HG03457 (cell line): Measurements from ENCODE around the gene NDUFS1.
"Not testable (repeated sequence)": the region's sequence is repeated elsewhere in the genome, so short reads cannot be mapped to it uniquely, and the experiment has no call there.

Experiments
- ATAC-seq: cut with Tn5 transposase; IDR thresholded peaks from one replicate; pipeline ENCODE4 v1.9.1; 2021; ENCODE audit warnings: moderate number of reproducible peaks; ENCODE audit not compliant: unreplicated experiment

Gene NDUFS1

GRCh38 chr2:206163251-206163880 is 4.1 kb upstream of the NDUFS1 start:
- ATAC-seq: no peak

GRCh38 chr2:206162401-206162800 is 3.2 kb upstream of the NDUFS1 start:
- ATAC-seq: not testable (repeated sequence)

- no peak for ATAC-seq
Observed at GRCh38 chr2:206160807-206161179, 1.5 kb upstream of the NDUFS1 start.

- ATAC-seq: peak; percentile 35
Observed at GRCh38 chr2:206160125-206160806, 1.0 kb upstream of the NDUFS1 start.

GRCh38 chr2:206158563-206159345 is 490 bp downstream of the NDUFS1 start:
- ATAC-seq: peak; percentile 12

- ATAC-seq: not testable (repeated sequence)
Observed at GRCh38 chr2:206157014-206157413, 2.2 kb downstream of the NDUFS1 start.

- no peak for ATAC-seq
Observed at GRCh38 chr2:206154197-206154596, 5.0 kb downstream of the NDUFS1 start.

- ATAC-seq: no peak
Observed at GRCh38 chr2:206150631-206151030, 8.6 kb downstream of the NDUFS1 start.

GRCh38 chr2:206150168-206150567 is 9.1 kb downstream of the NDUFS1 start:
- ATAC-seq: no peak

GRCh38 chr2:206149330-206149729 is 9.9 kb downstream of the NDUFS1 start:
- no peak for ATAC-seq

GRCh38 chr2:206145665-206146064 is 13.6 kb downstream of the NDUFS1 start:
- ATAC-seq: no peak

- no peak for ATAC-seq
Observed at GRCh38 chr2:206144383-206144782, 14.9 kb downstream of the NDUFS1 start.

GRCh38 chr2:206143451-206143850 is 15.8 kb downstream of the NDUFS1 start:
- ATAC-seq: no peak

GRCh38 chr2:206127656-206128055 is 31.6 kb downstream of the NDUFS1 start:
- no peak for ATAC-seq

GRCh38 chr2:206125901-206126300 is 33.3 kb downstream of the NDUFS1 start:
- no peak for ATAC-seq

GRCh38 chr2:206122569-206122968 is 36.7 kb downstream of the NDUFS1 start:
- not testable (repeated sequence) for ATAC-seq

GRCh38 chr2:206116278-206116677 is 43.0 kb downstream of the NDUFS1 start:
- ATAC-seq: no peak

GRCh38 chr2:206115026-206115578 is 44.1 kb downstream of the NDUFS1 start:
- ATAC-seq: no peak

GRCh38 chr2:206112846-206113547 is 46.2 kb downstream of the NDUFS1 start:
- ATAC-seq: no peak

- ATAC-seq: no peak
Observed at GRCh38 chr2:206112108-206112507, 47.1 kb downstream of the NDUFS1 start.

GRCh38 chr2:206108713-206109112 is 50.5 kb downstream of the NDUFS1 start:
- no peak for ATAC-seq
